Lower leg skin (tissue), 3 donors: ENCODE results near the gene ABCA7.

Experiments used
- CTCF ChIP-seq, 3 donors: fragments of 450-650 bp; IDR thresholded peaks; one replicate each; pipeline ENCODE4 v1.5.1; 2016; ENCODE audit warnings: antibody characterized with exemption in 3 of 3, mild to moderate bottlenecking in 3 of 3, moderate library complexity in 2 of 3
- POLR2A ChIP-seq, 2 donors: fragments of 450-650 bp; IDR thresholded peaks; one replicate each; pipeline ENCODE4 v1.6.1; 2016 to 2017; ENCODE audit warnings: antibody characterized with exemption in 2 of 2, mild to moderate bottlenecking in 1 of 2, moderate library complexity in 1 of 2

DNA sequence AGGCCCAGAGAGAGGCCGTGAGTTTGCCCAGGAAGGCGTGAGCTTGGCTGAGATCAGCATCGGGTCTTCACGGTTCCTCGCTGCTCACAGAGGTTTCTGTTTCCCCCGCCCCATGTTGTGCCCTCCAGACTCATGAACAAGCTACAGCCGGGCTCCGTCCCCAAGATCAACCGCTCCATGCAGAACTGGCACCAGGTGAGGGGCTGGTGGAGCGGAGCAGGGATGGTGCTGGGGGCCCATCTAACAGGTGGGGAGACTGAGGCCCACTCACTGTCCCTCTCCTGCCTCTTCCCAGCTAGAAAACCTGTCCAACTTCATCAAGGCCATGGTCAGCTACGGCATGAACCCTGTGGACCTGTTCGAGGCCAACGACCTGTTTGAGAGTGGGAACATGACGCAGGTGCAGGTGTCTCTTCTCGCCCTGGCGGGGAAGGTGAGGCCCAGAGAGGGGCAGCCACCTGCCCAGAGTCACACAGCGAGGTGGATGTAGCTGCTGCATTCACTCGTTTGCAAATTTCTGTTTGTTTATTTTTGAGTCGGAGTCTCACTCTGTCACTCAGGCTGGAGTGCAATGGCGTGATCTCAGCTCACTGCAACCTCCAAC is 7.5 kb upstream of the ABCA7 start:
- TF ChIP-seq POLR2A (IDR thresholded peaks at IDR 0.05) (no peak), CTCF (IDR thresholded peaks at IDR 0.05) (no peak)
